ENCODE measurements around the gene VAV3.

The VAV3 gene

GRCh38 chr1:107776900-107777663 lies 187.9 kb downstream of the VAV3 start:
- no peaks in the 10 kb centered on the region for H3K27me3 ChIP-seq (ENCODE audit: control insufficient read depth, insufficient read depth, low read length)
- H3K9ac ChIP-seq (ENCODE audit: low read length) = no peak overlapping the region
- no peaks in the 10 kb centered on the region for H3K4me1 ChIP-seq (ENCODE audit: control insufficient read depth, insufficient read depth, low read length)
- H3K27ac ChIP-seq (ENCODE audit: low read depth, low read length) = no peak overlapping the region
- no peak overlapping the region for H3K4me3 ChIP-seq (ENCODE audit: low read depth, low read length)
- no peaks in the 10 kb centered on the region for H3K36me3 ChIP-seq (ENCODE audit: control insufficient read depth, insufficient read depth, low read length)
- no peaks in the 10 kb centered on the region for H3K9me3 ChIP-seq (ENCODE audit: control insufficient read depth, insufficient read depth, low read depth, low read length)

- Histone ChIP-seq H3K36me3 (ENCODE audit: control insufficient read depth, insufficient read depth, low read length) (no peaks in the 10 kb centered on the region), H3K4me1 (ENCODE audit: control insufficient read depth, insufficient read depth, low read length) (no peaks in the 10 kb centered on the region), H3K9ac (ENCODE audit: low read length) (no peak overlapping the region), H3K27ac (ENCODE audit: low read depth, low read length) (no peak overlapping the region), H3K9me3 (ENCODE audit: control insufficient read depth, insufficient read depth, low read depth, low read length) (no peaks in the 10 kb centered on the region), H3K4me3 (ENCODE audit: low read depth, low read length) (no peak overlapping the region), H3K27me3 (ENCODE audit: control insufficient read depth, insufficient read depth, low read length) (no peaks in the 10 kb centered on the region)
These were observed 193.6 kb downstream of the VAV3 start for GRCh38 chr1:107771377-107771776.

- H3K4me3 ChIP-seq (ENCODE audit: low read depth, low read length) = no peak overlapping the region
These were observed 197.8 kb downstream of the VAV3 start for GRCh38 chr1:107767156-107767582.

GRCh38 chr1:107766533-107766932 lies 198.4 kb downstream of the VAV3 start:
- Histone ChIP-seq H3K36me3 (ENCODE audit: control insufficient read depth, insufficient read depth, low read length) (no peaks in the 10 kb centered on the region), H3K4me1 (ENCODE audit: control insufficient read depth, insufficient read depth, low read length) (peaks cover 10% of the 10 kb centered on the region), H3K9me3 (ENCODE audit: control insufficient read depth, insufficient read depth, low read depth, low read length) (no peaks in the 10 kb centered on the region), H3K27ac (ENCODE audit: low read depth, low read length) (no peak overlapping the region), H3K4me3 (ENCODE audit: low read depth, low read length) (no peak overlapping the region), H3K27me3 (ENCODE audit: control insufficient read depth, insufficient read depth, low read length) (no peaks in the 10 kb centered on the region), H3K9ac (ENCODE audit: low read length) (no peak overlapping the region)

More at GRCh38 chr1:107767156-107767582, 197.8 kb downstream of the VAV3 start:
- no peaks in the 10 kb centered on the region for H3K9me3 ChIP-seq (ENCODE audit: control insufficient read depth, insufficient read depth, low read depth, low read length)
- H3K9ac ChIP-seq (ENCODE audit: low read length) = no peak overlapping the region
- no peaks in the 10 kb centered on the region for H3K27me3 ChIP-seq (ENCODE audit: control insufficient read depth, insufficient read depth, low read length)
- H3K36me3 ChIP-seq (ENCODE audit: control insufficient read depth, insufficient read depth, low read length) = no peaks in the 10 kb centered on the region
- peaks cover 10% of the 10 kb centered on the region for H3K4me1 ChIP-seq (ENCODE audit: control insufficient read depth, insufficient read depth, low read length)
- H3K27ac ChIP-seq (ENCODE audit: low read depth, low read length) = no peak overlapping the region

- Histone ChIP-seq H3K9ac (ENCODE audit: low read length) (no peak overlapping the region), H3K9me3 (ENCODE audit: control insufficient read depth, insufficient read depth, low read depth, low read length) (no peaks in the 10 kb centered on the region), H3K27ac (ENCODE audit: low read depth, low read length) (no peak overlapping the region), H3K4me3 (ENCODE audit: low read depth, low read length) (no peak overlapping the region), H3K4me1 (ENCODE audit: control insufficient read depth, insufficient read depth, low read length) (peaks cover 10% of the 10 kb centered on the region), H3K27me3 (ENCODE audit: control insufficient read depth, insufficient read depth, low read length) (no peaks in the 10 kb centered on the region), H3K36me3 (ENCODE audit: control insufficient read depth, insufficient read depth, low read length) (no peaks in the 10 kb centered on the region)
These were observed 202.1 kb downstream of the VAV3 start for GRCh38 chr1:107762751-107763390.

- Histone ChIP-seq H3K36me3 (ENCODE audit: control insufficient read depth, insufficient read depth, low read length) (no peaks in the 10 kb centered on the region), H3K9me3 (ENCODE audit: control insufficient read depth, insufficient read depth, low read depth, low read length) (no peaks in the 10 kb centered on the region), H3K4me1 (ENCODE audit: control insufficient read depth, insufficient read depth, low read length) (peaks cover 15% of the 10 kb centered on the region), H3K9ac (ENCODE audit: low read length) (no peak overlapping the region), H3K27me3 (ENCODE audit: control insufficient read depth, insufficient read depth, low read length) (no peaks in the 10 kb centered on the region), H3K27ac (ENCODE audit: low read depth, low read length) (no peak overlapping the region), H3K4me3 (ENCODE audit: low read depth, low read length) (no peak overlapping the region)
These were observed 204.9 kb downstream of the VAV3 start for GRCh38 chr1:107760065-107760464.

- H3K9ac ChIP-seq (ENCODE audit: low read length) = no peak overlapping the region
These were observed 214.5 kb downstream of the VAV3 start for GRCh38 chr1:107750364-107750959.

GRCh38 chr1:107748531-107748930 lies 216.4 kb downstream of the VAV3 start:
- H3K27me3 ChIP-seq (ENCODE audit: control insufficient read depth, insufficient read depth, low read length) = no peaks in the 10 kb centered on the region
- no peak overlapping the region for H3K9ac ChIP-seq (ENCODE audit: low read length)
- no peaks in the 10 kb centered on the region for H3K9me3 ChIP-seq (ENCODE audit: control insufficient read depth, insufficient read depth, low read depth, low read length)
- peaks cover 9% of the 10 kb centered on the region for H3K4me1 ChIP-seq (ENCODE audit: control insufficient read depth, insufficient read depth, low read length)
- no peaks in the 10 kb centered on the region for H3K36me3 ChIP-seq (ENCODE audit: control insufficient read depth, insufficient read depth, low read length)
- H3K4me3 ChIP-seq (ENCODE audit: low read depth, low read length) = no peak overlapping the region
- H3K27ac ChIP-seq (ENCODE audit: low read depth, low read length) = no peak overlapping the region

More at GRCh38 chr1:107750364-107750959, 214.5 kb downstream of the VAV3 start:
- Histone ChIP-seq H3K27ac (ENCODE audit: low read depth, low read length) (no peak overlapping the region), H3K27me3 (ENCODE audit: control insufficient read depth, insufficient read depth, low read length) (no peaks in the 10 kb centered on the region), H3K4me1 (ENCODE audit: control insufficient read depth, insufficient read depth, low read length) (peaks cover 7% of the 10 kb centered on the region), H3K4me3 (ENCODE audit: low read depth, low read length) (no peak overlapping the region), H3K9me3 (ENCODE audit: control insufficient read depth, insufficient read depth, low read depth, low read length) (no peaks in the 10 kb centered on the region), H3K36me3 (ENCODE audit: control insufficient read depth, insufficient read depth, low read length) (no peaks in the 10 kb centered on the region)

- Histone ChIP-seq H3K27ac (ENCODE audit: low read depth, low read length) (no peak overlapping the region), H3K9ac (ENCODE audit: low read length) (no peak overlapping the region), H3K27me3 (ENCODE audit: control insufficient read depth, insufficient read depth, low read length) (no peaks in the 10 kb centered on the region), H3K4me3 (ENCODE audit: low read depth, low read length) (no peak overlapping the region), H3K36me3 (ENCODE audit: control insufficient read depth, insufficient read depth, low read length) (no peaks in the 10 kb centered on the region), H3K9me3 (ENCODE audit: control insufficient read depth, insufficient read depth, low read depth, low read length) (no peaks in the 10 kb centered on the region), H3K4me1 (ENCODE audit: control insufficient read depth, insufficient read depth, low read length) (peaks cover 3% of the 10 kb centered on the region; the same call in 1 of the 2 replicates)
These were observed 223.7 kb downstream of the VAV3 start for GRCh38 chr1:107741242-107741641.

- H3K4me1 ChIP-seq (ENCODE audit: control insufficient read depth, insufficient read depth, low read length) = peaks cover 3% of the 10 kb centered on the region; the same call in 1 of the 2 replicates
- no peaks in the 10 kb centered on the region for H3K36me3 ChIP-seq (ENCODE audit: control insufficient read depth, insufficient read depth, low read length)
- H3K9ac ChIP-seq (ENCODE audit: low read length) = no peak overlapping the region
- H3K4me3 ChIP-seq (ENCODE audit: low read depth, low read length) = no peak overlapping the region
- H3K9me3 ChIP-seq (ENCODE audit: control insufficient read depth, insufficient read depth, low read depth, low read length) = no peaks in the 10 kb centered on the region
- H3K27me3 ChIP-seq (ENCODE audit: control insufficient read depth, insufficient read depth, low read length) = no peaks in the 10 kb centered on the region
- no peak overlapping the region for H3K27ac ChIP-seq (ENCODE audit: low read depth, low read length)
These were observed 224.4 kb downstream of the VAV3 start for GRCh38 chr1:107740579-107740978.

GRCh38 chr1:107739651-107740050 lies 225.3 kb downstream of the VAV3 start:
- Histone ChIP-seq H3K9me3 (ENCODE audit: control insufficient read depth, insufficient read depth, low read depth, low read length) (no peaks in the 10 kb centered on the region), H3K36me3 (ENCODE audit: control insufficient read depth, insufficient read depth, low read length) (no peaks in the 10 kb centered on the region), H3K27me3 (ENCODE audit: control insufficient read depth, insufficient read depth, low read length) (no peaks in the 10 kb centered on the region), H3K4me3 (ENCODE audit: low read depth, low read length) (no peak overlapping the region), H3K9ac (ENCODE audit: low read length) (no peak overlapping the region), H3K4me1 (ENCODE audit: control insufficient read depth, insufficient read depth, low read length) (peaks cover 3% of the 10 kb centered on the region; the same call in 1 of the 2 replicates), H3K27ac (ENCODE audit: low read depth, low read length) (no peak overlapping the region)

All from HUES6 (cell line).